ENCODE measurements around the gene KLHL17.
A peak's percentile ranks its signal among the peaks of the same experiment; 100 is the strongest.

KLHL17 gene

GRCh38 chr1:921011-921837 is 39.2 kb upstream of the KLHL17 start:
- Histone ChIP-seq H3K4me3 (no peak overlapping the region), H3K27ac (no peak overlapping the region)

DNA sequence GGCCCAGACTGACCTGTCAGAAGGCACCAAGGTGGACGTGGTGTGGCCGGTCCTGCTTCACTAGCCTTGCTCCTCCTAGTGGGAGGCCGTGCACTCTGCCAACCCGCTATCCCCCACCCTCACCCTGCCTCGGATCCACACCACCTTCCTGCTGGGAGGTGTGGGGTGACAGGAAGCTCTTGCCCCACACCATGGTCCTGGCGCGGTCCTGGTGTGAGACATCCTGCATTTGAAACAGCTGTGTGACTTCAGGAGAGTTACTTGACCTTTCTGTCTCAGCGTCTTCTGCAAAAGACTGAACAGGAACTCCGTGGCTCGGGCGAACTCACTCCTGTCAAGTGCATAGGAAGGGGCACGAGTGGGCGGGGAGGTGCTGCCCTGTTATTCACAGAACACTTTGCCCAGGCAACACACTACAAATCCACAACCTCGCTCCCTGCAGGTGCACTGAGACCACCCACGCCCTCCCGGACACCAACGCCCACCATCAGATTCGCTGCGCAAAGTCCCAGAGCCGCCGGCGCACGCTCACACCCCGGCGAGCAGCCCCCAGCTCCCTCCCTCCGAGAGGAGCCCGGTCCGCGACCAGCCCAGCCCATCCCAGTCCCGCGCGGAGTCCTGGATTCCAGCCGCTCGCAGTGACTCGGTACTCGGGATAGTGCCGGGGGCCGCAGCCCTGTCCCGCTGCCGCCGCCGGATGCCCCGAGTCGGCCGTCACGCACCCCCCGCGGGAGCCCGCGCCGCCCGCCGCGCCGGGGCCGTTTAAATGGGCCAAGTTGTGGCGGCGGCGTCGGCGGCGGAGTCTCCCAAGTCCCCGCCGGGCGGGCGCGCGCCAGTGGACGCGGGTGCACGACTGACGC is 37.0 kb upstream of the KLHL17 start, which contains the start of gene SAMD11:
SAMD11 (plus strand) TSS at position 793 of the 860 bp plus-strand sequence. CDS start 509 bp downstream, outside the sequence.
- H3K4me3 ChIP-seq = peak within 1 kb of the TSS; percentile 5 to 49 (median 32)
- H3K27ac ChIP-seq = no peak within 1 kb of the TSS

GRCh38 chr1:923991-924655 is 36.3 kb upstream of the KLHL17 start:
- peak overlapping the region; percentile 5 to 49 (median 32) for H3K4me3 ChIP-seq
- H3K27ac ChIP-seq = no peak overlapping the region

GRCh38 chr1:924656-925560 is 35.5 kb upstream of the KLHL17 start:
- Histone ChIP-seq H3K27ac (no peak overlapping the region), H3K4me3 (peak overlapping the region in 6 of 7 experiments; percentile 8 to 49 (median 32))

- Histone ChIP-seq H3K4me3 (peak overlapping the region in 3 of 7 experiments; percentile 32 to 49 (median 43)), H3K27ac (no peak overlapping the region)
Observed at GRCh38 chr1:925561-926421, 34.6 kb upstream of the KLHL17 start.

DNA sequence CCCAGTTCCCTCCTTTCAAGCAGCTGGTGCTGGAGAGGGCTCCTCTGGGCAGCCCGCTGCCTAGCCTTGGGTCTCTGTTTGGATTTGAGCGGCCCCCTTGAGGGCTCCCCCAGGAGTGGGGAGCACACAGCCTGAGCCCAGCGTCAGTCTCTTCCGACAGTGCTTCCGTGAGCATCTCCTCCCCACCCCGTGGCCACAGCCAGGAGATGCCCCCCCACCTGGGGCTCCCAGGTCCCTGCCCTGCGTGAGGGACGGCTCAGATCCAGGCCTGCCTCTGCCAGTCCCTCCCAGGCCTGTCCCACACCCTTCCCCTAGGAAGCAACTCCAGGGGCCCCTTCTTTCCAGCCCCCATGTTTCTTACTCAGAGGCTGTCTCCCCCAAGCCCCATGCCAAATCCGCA is 33.1 kb upstream of the KLHL17 start:
- H3K27ac ChIP-seq = no peak overlapping the region
- H3K4me3 ChIP-seq = no peak overlapping the region

DNA sequence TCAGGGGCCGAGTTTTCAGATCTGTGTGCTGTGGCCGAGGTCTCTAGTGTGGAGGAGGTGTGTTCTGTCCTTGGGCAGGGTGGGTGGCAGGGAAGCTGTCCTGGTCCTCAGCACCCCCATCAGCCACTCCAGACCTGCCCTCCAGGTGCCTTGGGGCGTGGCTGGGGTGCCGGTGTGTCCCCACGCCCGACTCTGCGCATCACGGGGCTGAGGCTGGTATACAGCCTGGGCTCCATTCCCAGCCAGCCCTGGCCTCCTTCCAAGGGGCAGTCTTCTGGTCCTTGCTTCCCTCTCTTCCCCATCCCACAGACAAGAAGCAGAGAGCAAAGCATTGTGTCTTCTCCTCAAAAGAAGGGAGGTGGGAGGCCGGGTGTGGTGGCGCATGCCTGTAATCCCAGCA is 32.6 kb upstream of the KLHL17 start:
- no peak overlapping the region for H3K4me3 ChIP-seq
- no peak overlapping the region for H3K27ac ChIP-seq

DNA sequence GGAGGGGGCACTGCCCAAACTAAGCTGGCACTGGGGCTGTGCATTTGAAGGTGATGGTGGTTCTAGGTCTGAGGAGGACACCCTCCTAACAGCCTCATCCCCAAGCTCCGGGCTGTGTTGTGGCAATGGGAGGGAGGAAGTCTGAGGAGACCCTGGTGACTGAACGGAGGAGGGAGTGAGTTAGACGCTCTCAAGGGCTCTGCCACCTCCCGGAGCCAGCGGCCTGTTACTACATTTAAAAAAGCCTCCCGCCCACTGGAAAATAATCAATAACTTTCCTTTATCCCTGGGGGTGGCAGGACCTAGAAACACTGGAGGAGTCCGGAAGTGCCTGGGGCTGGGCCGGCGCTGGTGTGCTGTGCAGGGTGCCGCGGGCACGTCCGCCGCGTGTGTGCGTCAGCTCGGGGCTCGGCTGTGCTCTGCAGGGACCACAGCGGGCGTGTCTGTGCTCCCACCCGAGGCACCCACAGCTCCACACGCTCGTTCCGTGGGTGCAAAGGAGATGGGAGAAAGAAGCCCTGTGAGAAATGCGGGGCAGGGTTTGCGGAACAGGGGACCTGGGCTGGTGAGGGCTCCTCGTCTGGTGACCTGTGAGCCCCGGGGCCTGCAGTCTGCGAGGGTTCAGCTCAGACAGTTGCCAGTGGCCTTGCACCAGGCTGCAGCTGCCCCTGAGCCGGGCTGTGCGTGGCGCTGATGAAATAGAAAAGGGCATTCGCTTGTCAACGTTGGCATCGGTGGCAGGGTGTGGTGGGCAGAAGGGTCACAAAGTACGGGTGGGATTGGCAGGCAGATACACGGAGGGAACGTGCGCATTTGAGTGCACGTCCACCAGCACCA is 31.3 kb upstream of the KLHL17 start:
- Histone ChIP-seq H3K4me3 (no peak overlapping the region), H3K27ac (no peak overlapping the region)

DNA sequence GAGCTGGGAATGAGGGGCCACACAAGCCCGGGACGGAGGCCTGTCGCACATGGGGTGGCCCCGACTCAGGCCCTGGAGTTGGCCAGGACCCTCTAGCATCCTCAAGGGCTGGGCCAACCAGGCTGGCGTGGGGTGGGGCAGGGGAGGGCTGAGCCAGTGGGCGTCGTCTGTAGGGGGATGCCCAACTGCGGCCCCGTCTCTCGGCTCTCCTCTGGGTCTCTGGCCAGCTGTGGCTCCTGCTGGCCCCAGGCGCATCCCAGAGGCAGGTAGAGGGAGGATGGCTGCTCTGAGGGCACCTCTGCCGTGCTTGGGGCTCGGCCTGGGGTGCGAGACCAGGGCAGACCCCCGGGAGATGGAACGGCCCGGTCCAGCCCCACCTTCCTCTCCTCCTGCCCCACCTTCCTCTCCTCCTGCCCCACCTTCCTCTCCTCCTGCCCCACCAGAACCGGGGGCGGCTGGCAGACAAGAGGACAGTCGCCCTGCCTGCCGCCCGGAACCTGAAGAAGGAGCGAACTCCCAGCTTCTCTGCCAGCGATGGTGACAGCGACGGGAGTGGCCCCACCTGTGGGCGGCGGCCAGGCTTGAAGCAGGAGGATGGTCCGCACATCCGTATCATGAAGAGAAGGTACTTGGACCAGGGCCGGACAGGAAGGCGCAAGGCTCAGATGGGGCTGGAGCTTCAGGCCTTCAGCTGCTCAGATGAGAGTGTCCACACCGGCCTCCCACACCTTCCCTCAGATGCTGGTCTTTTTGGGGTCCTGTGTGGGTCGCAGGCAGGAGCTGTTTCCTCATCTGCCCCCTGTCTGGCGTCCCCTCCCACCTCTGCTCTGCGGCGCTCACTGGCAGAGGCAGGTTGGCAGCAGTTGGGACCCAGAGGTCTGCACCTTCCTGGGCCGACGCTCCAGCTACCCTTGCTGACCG is 30.4 kb upstream of the KLHL17 start:
- no peak overlapping the region for H3K4me3 ChIP-seq

GRCh38 chr1:930633-931138 is 29.7 kb upstream of the KLHL17 start:
- no peak overlapping the region for H3K27ac ChIP-seq
- no peak overlapping the region for H3K4me3 ChIP-seq

More for the DNA sequence above, 30.4 kb upstream of the KLHL17 start:
- H3K27ac ChIP-seq = no peak overlapping the region

GRCh38 chr1:931380-932172 is 28.8 kb upstream of the KLHL17 start:
- Histone ChIP-seq H3K4me3 (no peak overlapping the region), H3K27ac (no peak overlapping the region)

DNA sequence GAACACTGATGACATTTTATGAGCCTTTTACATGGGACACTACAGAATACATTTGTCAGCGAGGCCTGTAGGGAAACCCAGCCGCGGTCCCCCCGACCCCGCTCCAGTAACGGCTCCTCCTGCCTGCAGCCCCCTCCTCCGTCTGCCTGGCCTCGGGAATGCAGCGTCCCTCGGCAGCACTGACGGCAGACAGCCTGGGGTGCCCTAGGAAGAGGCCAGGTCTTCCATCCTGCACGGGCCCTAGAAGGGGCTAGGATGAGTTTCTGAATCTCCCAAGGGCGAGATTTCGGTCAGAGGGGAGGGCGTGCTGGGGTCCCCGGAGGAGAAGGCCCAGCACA is 28.2 kb upstream of the KLHL17 start:
- Histone ChIP-seq H3K27ac (no peak overlapping the region), H3K4me3 (no peak overlapping the region)

- Histone ChIP-seq H3K27ac (no peak overlapping the region), H3K4me3 (no peak overlapping the region)
Observed at GRCh38 chr1:932776-933602, 27.4 kb upstream of the KLHL17 start.

DNA sequence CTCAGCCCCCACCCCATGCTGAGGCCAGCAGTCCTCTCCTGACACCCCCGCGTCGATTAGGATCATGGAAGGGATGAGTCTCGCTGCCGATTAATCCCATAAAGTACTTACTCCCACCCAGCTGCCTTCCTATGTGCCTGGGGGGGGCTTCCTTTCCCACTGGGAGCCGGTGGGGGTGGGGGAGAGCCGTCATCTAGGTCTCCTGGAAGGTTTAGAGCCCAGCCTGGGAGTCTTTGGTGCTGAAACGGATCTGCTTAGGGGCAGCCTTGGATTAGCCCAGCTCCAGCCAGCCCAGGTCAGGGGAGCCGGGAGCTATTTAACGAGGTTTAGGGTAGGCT is 26.8 kb upstream of the KLHL17 start:
- Histone ChIP-seq H3K27ac (no peak overlapping the region), H3K4me3 (no peak overlapping the region)

Measured in skin epidermis (tissue), 12 donors.